HepG2 (cell line): ENCODE data around the gene SAPCD2. TPM values are rescaled to one million over a fixed set of nuclear protein-coding genes. Genes with fewer than 3 reads are reported as not detected.
A peak's percentile ranks its signal among the peaks of the same experiment; 100 is the strongest.

Experiments
- ARID4A ChIP-seq: sonication (generic); formaldehyde crosslinking; IDR thresholded peaks from 2 replicates; pipeline ENCODE4 v1.5.0; 2020; ENCODE audit warnings: mild to moderate bottlenecking, missing genetic modification reagents, borderline replicate concordance
- MXD4 ChIP-seq: IDR thresholded peaks from 2 replicates; pipeline ENCODE4 v1.6.1; 2016; ENCODE audit warnings: mild to moderate bottlenecking, missing biosample characterization, missing genetic modification reagents
- PATZ1 ChIP-seq: sonication (generic); formaldehyde crosslinking; IDR thresholded peaks from 2 replicates; pipeline ENCODE4 v1.4.0; 2020; ENCODE audit warnings: missing genetic modification reagents
- RFX5 ChIP-seq: IDR thresholded peaks from 2 replicates; pipeline ENCODE4 v1.6.1; 2011; ENCODE audit warnings: low read depth, low read length, improper control_type of control experiment
- SALL2 ChIP-seq: sonication (generic); formaldehyde crosslinking; IDR thresholded peaks from 2 replicates; pipeline ENCODE4 v1.8.1; 2023; ENCODE audit warnings: mild to moderate bottlenecking, missing genetic modification reagents, inconsistent platforms
- STAT6 ChIP-seq: sonication (generic); formaldehyde crosslinking; IDR thresholded peaks from 2 replicates; pipeline ENCODE4 v1.4.0; 2020; ENCODE audit warnings: missing genetic modification reagents, mild to moderate bottlenecking, borderline replicate concordance
- TGIF2 ChIP-seq: IDR thresholded peaks from 2 replicates; pipeline ENCODE4 v1.6.1; 2016; ENCODE audit warnings: control low read depth, missing compliant biosample characterization
- XBP1 ChIP-seq: sonication (generic); formaldehyde crosslinking; IDR thresholded peaks from 2 replicates; pipeline ENCODE4 v1.5.0; 2020; ENCODE audit warnings: missing genetic modification reagents
- ZBTB38 ChIP-seq: sonication (generic); formaldehyde crosslinking; IDR thresholded peaks from 2 replicates; pipeline ENCODE4 v1.5.1; 2020; ENCODE audit warnings: mild to moderate bottlenecking, missing genetic modification reagents
- ZBTB7B ChIP-seq: sonication (generic); formaldehyde crosslinking; IDR thresholded peaks from 2 replicates; pipeline ENCODE4 v1.4.0; 2020; ENCODE audit warnings: missing genetic modification reagents
- ZNF142 ChIP-seq: sonication (generic); formaldehyde crosslinking; IDR thresholded peaks from 2 replicates; pipeline ENCODE4 v1.4.0; 2020; ENCODE audit warnings: missing genetic modification reagents
- ZNF264 ChIP-seq: sonication (generic); formaldehyde crosslinking; IDR thresholded peaks from 2 replicates; pipeline ENCODE4 v1.4.0; 2020; ENCODE audit warnings: missing genetic modification reagents
- ZNF501 ChIP-seq: sonication (generic); formaldehyde crosslinking; IDR thresholded peaks from 2 replicates; pipeline ENCODE4 v1.5.1; 2020; ENCODE audit warnings: mild to moderate bottlenecking, moderate library complexity, missing genetic modification reagents
- ZNF839 ChIP-seq: sonication (generic); formaldehyde crosslinking; IDR thresholded peaks from 2 replicates; pipeline ENCODE4 v1.4.0; 2020; ENCODE audit warnings: missing genetic modification reagents, mild to moderate bottlenecking, borderline replicate concordance
- polyA plus RNA-seq, 8 experiments: library from polyadenylated mRNA; depleted of rRNA in 3 of 8; stranded (reverse) in 7 of 8; unstranded in 1 of 8; fragments of >200 nt; fragmentation: Illumina TruSeq in 4 of 8; extraction: Trizol in 4 of 8; gene quantifications; 2 replicates each; pipeline versions ENCODE4 v1.2.1 to v1.2.3, GENCODE V29; 2011 to 2016; ENCODE audit warnings: low read depth in 4 of 8, missing spikeins in 1 of 8, mixed read lengths in 1 of 8; ENCODE audit not compliant: insufficient read depth in 1 of 8
- total RNA-seq, 5 experiments: library from RNA; depleted of rRNA; stranded (reverse); fragments of >200 nt; fragmentation: Illumina TruSeq; extraction: Trizol; gene quantifications; 2 replicates each; pipeline ENCODE4 v1.2.3, GENCODE V29; 2016; ENCODE audit warnings: low read depth in 1 of 5

Gene SAPCD2
- total and polyA plus RNA-seq, 2 of the 13 experiments (the other 11 are each of a cell fraction or from before 2014, with no cell fraction given) = 21.9 to 42.8 TPM

GRCh38 chr9:137111788-137112563 is 41.6 kb upstream of the SAPCD2 start (continued):
- TF ChIP-seq PATZ1 (CRISPR knock-in tag) (peak; percentile 43; the same call in 1 of the 2 replicates), ZNF501 (CRISPR knock-in tag) (no peak), ZNF142 (CRISPR knock-in tag) (no peak), STAT6 (CRISPR knock-in tag) (peak; percentile 22; the same call in 1 of the 2 replicates), ARID4A (peak; percentile 45; the same call in 1 of the 2 replicates), ZNF839 (CRISPR knock-in tag) (no peak), ZBTB38 (CRISPR knock-in tag) (peak; percentile 19; the same call in 1 of the 2 replicates), MXD4 (no peak), RFX5 (no peak), SALL2 (CRISPR knock-in tag) (no peak), TGIF2 (no peak), ZNF264 (no peak), ZBTB7B (CRISPR knock-in tag) (no peak), XBP1 (CRISPR knock-in tag) (no peak)
